Measurements from ENCODE around the gene FEZ2.

- TF ChIP-seq CTCF (IDR thresholded peaks at IDR 0.05 in 2 of 3, conservative IDR thresholded peaks at IDR 0.05 in 1 of 3; ENCODE audit: insufficient read depth in 2 of 3, low read depth in 1 of 3, low read length in 3 of 3): no peak
- no peak for TF ChIP-seq GABPA (tag; conservative IDR thresholded peaks at IDR 0.05; ENCODE audit: low read depth)
- TF ChIP-seq YBX1 (IDR thresholded peaks at IDR 0.05): no peak
- TF ChIP-seq MBD1 (CRISPR knock-in tag; IDR thresholded peaks at IDR 0.05): no peak
- no peak for TF ChIP-seq KAT7 (CRISPR knock-in tag; IDR thresholded peaks at IDR 0.05; ENCODE audit: borderline replicate concordance)
- TF ChIP-seq POU5F1 (IDR thresholded peaks at IDR 0.05; ENCODE audit: borderline replicate concordance, low read depth, low read length, partially characterized antibody): no peak
- no peak for TF ChIP-seq HDAC8 (tag; IDR thresholded peaks at IDR 0.05)
- TF ChIP-seq CHD2 (IDR thresholded peaks at IDR 0.05; ENCODE audit: low read depth, low read length): no peak
- no peak for TF ChIP-seq ZNF592 (IDR thresholded peaks at IDR 0.05)
- TF ChIP-seq YY1 (IDR thresholded peaks at IDR 0.05; ENCODE audit: borderline replicate concordance in 1 of 3, control insufficient read depth in 1 of 3, extremely low read depth in 1 of 3, insufficient read depth in 3 of 3, insufficient read length in 1 of 3, insufficient replicate concordance in 2 of 3, low read depth in 1 of 3, low read length in 2 of 3): no peak
- no peak for TF ChIP-seq NFRKB (IDR thresholded peaks at IDR 0.05; ENCODE audit: low read depth)
- no peak for TF ChIP-seq ZKSCAN8 (CRISPR knock-in tag; IDR thresholded peaks at IDR 0.05)
- no peak for TF ChIP-seq SIN3A (IDR thresholded peaks at IDR 0.05; ENCODE audit: borderline replicate concordance in 2 of 2, control insufficient read depth in 1 of 2, low read depth in 2 of 2, low read length in 2 of 2)
- TF ChIP-seq ZNF766 (CRISPR knock-in tag; conservative IDR thresholded peaks at IDR 0.05): no peak
Observed at GRCh38 chr2:36525245-36525644, 72.7 kb downstream of the FEZ2 start.

Measured in K562 (cell line).